ENCODE data around the gene ARL15.

The ARL15 gene

DNA sequence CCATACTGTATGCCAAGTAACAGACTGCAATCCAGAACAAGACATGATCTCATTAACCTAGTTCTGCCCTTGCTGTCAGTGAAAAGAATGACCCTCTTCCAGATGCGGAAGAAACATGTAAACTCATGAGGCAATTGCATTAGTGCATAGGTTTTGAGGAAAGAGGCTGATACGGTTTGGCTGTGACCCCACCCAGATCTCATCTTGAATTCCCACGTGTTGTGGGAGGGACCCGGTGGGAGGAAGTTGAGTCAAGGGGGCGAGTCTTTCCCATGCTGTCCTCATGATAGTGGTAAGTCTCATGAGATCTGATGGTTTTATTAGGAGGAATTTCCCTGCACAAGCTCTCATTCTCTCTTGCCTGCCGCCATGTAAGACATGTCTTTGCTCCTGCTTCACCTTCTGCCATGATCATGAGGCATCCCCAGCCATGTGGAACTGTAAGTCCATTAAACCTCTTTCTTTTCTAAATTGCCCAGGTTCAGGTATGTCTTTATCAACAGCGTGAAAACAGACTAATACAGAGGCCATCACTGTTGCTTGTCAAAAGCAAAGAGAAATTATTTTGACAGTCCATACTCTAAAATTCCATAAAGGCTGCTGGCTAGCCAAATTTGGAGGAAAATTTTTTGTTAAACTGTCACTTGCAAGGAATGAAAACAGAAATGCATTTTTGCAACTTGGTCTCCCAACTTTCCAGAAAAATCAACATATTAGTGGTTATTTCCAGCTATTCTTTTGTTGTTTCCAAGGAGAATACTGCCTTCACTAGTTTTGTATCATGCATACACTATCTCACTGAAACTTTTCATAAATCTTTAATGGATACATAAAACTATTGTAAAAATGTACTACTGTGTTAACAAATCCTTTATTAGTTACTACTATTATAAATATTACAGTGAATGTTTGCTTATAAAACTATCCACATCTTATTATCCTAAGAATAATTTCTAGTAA is 3.2 kb upstream of the ARL15 start:
- DNase-seq: no peak

- DNase-seq: no peak
Observed at GRCh38 chr5:54312499-54312898, 2.1 kb upstream of the ARL15 start.

- no peak for DNase-seq
Observed at GRCh38 chr5:54311176-54311677, 854 bp upstream of the ARL15 start.

GRCh38 chr5:54309691-54310432 is 511 bp downstream of the ARL15 start:
- peak; percentile 17 for DNase-seq

DNA sequence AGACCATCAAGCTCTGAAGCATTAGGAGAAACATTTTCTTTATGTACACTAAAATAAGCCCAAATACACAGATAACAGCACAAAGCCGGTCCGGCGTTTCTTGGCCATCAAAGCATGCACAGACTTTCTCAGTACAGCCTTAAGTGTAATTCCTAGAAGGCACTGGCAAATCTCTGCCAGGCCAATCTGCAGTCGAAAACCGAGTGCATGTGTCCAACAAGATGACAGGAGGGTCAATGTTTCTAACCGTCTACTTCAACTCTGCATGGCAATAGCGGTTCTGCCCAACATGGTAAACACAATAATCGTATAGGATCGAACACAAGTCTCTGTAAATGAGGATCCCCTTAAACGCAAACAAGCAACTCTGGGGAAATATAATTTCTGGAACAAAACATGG is 1.1 kb downstream of the ARL15 start:
- no peak for DNase-seq

- no peak for DNase-seq
Observed at GRCh38 chr5:54307583-54307982, 2.8 kb downstream of the ARL15 start.

DNA sequence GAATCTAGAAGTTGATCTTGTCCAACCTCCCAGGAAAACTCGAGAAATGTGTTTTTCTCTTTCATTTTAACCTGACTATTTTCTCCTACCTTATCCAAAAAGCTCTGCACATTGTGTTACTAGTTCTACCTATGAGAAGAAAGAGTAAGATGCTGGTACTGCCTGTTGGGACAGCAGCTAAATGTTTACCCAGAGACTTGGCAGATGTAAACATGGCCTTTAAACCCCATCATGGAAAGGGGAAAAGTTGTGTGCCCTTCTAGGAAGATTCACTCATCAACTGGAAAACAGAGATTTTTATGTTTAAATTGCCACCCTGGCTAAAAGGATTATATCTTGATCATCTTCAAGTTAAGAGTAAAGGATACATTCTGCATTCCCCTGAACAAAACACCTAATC is 3.5 kb downstream of the ARL15 start:
- no peak for DNase-seq

DNA sequence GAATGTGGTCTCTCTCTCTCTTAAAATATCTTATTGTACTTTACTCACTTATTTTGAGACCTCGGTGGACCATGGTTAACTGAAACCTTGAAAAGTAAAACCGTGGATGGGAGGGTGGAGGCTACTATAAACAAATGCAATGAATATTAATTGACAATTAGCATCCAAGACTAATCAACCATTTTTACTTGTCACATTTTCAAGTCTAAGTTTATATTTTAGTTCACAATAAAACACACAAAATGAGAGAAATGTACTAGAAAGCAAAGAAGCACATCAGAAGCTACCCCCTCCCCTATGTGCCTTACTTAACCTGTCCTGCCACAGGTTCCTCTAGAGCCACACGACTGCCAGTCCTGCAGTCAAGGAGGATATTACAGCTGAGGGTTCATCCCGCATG is 4.6 kb downstream of the ARL15 start:
- DNase-seq: no peak

- no peak for DNase-seq
Observed at GRCh38 chr5:54304040-54304439, 6.3 kb downstream of the ARL15 start.

GRCh38 chr5:54302267-54302687 is 8.1 kb downstream of the ARL15 start:
- DNase-seq: no peak

GRCh38 chr5:54301849-54302248 is 8.5 kb downstream of the ARL15 start:
- DNase-seq: no peak

GRCh38 chr5:54301220-54301619 is 9.2 kb downstream of the ARL15 start:
- DNase-seq: no peak

DNA sequence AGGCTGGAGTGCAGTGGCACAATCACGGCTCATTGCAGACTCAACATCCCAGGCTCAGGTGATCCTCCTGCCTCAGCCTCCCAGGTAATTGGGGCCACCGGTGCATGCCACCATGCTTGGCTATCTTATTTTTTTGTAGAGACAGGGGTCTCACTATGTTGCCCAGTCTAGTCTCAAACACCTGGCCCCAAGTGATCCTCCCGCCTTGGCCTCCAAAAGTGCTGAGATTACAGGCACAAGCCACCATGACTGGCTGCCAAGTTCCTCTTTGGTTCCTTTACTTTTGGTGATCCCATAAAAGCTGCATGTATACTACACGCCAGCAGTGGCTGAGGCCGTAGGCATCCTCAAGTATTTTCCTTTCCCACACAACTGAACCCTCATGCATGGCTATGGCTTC is 11.4 kb downstream of the ARL15 start:
- no peak for DNase-seq

DNA sequence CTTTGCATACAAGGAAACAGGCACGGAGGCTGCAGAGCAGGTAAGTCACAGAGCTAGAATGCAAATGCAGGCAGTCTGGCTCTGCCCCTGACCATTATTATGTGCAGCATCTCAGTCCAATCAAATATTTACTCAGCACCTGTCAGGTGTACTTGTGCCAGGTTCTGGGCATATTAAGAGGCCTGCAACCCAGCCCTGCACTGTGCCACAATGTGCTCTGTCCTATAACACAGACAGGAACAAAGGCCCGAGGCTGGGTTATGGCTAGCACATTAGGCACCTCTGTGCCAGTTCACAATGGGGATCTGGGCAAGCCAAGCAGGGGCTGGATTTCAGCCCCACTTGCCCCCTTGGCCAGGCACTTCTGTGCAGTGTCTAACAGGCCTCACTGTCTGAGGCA is 14.0 kb downstream of the ARL15 start:
- no peak for DNase-seq

GRCh38 chr5:54295651-54296276 is 14.6 kb downstream of the ARL15 start:
- DNase-seq: no peak

- no peak for DNase-seq
Observed at GRCh38 chr5:54294097-54294667, 16.2 kb downstream of the ARL15 start.

DNA sequence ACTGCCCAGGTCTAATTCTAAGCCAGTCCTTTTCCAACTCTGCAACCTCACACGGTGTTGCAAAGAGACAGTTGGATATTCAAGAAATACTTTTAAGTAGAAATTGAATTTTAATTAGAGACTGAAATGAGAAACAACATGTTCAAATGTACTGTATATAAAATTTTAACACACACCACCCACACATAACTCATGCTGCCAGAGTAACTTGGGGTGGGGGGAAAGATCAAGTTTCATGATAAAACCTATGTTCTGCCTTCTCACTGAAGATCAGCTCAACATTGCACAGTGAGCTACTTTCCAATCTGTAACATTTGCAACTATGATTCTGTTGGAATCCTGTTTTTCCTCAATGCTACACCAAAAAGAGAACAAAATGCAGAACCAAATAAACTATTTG is 17.5 kb downstream of the ARL15 start:
- no peak for DNase-seq

DNA sequence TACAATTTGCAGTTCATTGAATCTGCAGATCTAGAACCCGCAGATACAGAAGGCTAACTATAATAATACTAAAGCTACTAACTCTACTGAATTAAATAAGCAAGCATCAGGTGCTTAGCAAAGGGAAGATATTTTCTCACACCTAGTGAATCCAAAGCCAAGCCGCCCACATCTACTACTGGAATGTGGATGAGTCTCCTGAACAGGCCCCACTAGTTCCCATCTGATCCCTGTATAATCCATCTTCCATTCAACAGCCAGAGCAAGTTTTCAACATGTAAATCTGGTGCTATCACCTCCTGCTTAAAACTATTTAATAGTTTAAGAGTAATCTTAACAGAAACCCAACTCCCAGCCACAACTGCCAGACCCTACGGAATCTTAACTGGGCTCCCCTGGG is 18.9 kb downstream of the ARL15 start:
- DNase-seq: no peak

- DNase-seq: no peak
Observed at GRCh38 chr5:54289769-54290168, 20.6 kb downstream of the ARL15 start.

GRCh38 chr5:54288568-54289217 is 21.7 kb downstream of the ARL15 start:
- DNase-seq: no peak

DNA sequence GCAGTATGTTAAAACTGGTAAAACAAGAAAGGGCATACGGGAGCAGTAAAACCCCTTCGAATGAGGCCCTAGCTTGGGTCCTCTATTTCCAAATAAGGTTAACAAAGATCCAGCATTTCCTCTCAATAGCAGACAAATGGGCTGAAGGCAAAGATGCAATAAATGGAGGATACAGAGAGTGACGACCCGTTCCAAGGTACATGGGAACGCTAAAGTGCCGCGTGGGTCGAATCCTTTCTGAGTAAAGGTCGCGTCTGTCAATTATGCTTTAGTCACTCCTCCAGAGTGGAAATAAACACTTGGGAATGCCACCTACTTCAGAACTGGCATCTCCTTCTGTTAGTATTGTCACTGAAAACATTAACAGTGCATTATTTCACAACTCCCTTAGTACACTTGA is 24.7 kb downstream of the ARL15 start:
- no peak for DNase-seq

- DNase-seq: no peak
Observed at GRCh38 chr5:54284586-54284985, 25.8 kb downstream of the ARL15 start.

- no peak for DNase-seq
Observed at GRCh38 chr5:54282876-54283275, 27.5 kb downstream of the ARL15 start.
